ENCODE results near the gene COL9A1. TPM values are rescaled to one million over a fixed set of nuclear protein-coding genes. Genes with fewer than 3 reads are reported as not detected.

The COL9A1 gene
- total RNA-seq, 1 donor from 2014 or later, result 1.7 TPM

DNA sequence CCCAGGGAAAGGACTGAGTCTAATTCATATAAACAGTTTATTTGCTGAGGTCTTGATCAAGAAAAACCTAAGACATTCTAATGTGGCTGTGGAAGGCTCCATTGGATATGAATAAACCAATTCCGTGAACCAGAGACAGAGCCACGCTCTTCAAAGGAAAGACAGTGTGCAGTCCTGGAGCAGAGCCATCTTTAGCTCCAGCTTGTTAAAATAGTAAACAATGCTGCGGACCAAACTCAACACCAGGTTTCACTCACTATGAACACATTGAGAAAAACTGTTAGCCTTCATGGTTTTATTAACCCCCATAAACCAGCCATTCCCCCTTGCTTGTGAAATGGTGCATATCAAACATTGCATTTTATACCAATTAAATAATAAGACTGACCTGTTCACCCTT is 61.9 kb downstream of the COL9A1 start:
- Histone ChIP-seq H3K4me1 (peaks cover 6% of the 10 kb centered on the region), H3K27ac (no peak overlapping the region), H3K27me3 (no peaks in the 10 kb centered on the region), H3K9me3 (no peaks in the 10 kb centered on the region), H3K4me3 (no peak overlapping the region), H3K36me3 (no peaks in the 10 kb centered on the region)
- intact Hi-C loops (cut with DNase I), result no loop called here
- DNase-seq (ENCODE audit: extremely low spot score in 2 of 2), result no peak
- TF ChIP-seq POLR2AphosphoS5 (IDR thresholded peaks at IDR 0.05; ENCODE audit: insufficient read depth in 1 of 2, low read depth in 1 of 2), result no peak
- TF ChIP-seq POLR2A (IDR thresholded peaks at IDR 0.05), result no peak
- TF ChIP-seq, protein P1, sequence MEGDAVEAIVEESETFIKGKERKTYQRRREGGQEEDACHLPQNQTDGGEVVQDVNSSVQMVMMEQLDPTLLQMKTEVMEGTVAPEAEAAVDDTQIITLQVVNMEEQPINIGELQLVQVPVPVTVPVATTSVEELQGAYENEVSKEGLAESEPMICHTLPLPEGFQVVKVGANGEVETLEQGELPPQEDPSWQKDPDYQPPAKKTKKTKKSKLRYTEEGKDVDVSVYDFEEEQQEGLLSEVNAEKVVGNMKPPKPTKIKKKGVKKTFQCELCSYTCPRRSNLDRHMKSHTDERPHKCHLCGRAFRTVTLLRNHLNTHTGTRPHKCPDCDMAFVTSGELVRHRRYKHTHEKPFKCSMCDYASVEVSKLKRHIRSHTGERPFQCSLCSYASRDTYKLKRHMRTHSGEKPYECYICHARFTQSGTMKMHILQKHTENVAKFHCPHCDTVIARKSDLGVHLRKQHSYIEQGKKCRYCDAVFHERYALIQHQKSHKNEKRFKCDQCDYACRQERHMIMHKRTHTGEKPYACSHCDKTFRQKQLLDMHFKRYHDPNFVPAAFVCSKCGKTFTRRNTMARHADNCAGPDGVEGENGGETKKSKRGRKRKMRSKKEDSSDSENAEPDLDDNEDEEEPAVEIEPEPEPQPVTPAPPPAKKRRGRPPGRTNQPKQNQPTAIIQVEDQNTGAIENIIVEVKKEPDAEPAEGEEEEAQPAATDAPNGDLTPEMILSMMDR (IDR thresholded peaks at IDR 0.05), result no peak

DNA sequence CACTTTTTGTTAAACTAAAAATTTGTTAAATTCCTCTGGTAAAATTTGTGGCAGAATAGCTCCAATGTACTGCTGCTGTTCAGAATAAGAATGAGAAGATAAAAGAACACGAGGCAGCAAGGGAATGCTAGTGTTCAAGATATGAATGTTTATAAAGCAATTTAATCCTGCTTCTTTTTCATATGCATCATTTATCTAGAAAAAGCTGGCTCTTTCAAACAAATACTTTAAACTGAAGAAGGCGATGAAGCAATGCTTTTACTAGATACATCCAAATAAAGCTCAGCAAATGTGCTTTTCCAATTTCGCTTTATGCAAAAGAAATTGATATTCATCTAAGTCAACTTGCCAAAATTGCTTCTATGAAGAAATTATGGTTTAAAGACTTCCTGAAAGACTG is 66.5 kb downstream of the COL9A1 start:
- H3K4me3 ChIP-seq, result no peak overlapping the region
- H3K27me3 ChIP-seq, result no peaks in the 10 kb centered on the region
- TF ChIP-seq, protein P1 (IDR thresholded peaks at IDR 0.05), result no peak
- TF ChIP-seq POLR2AphosphoS5 (IDR thresholded peaks at IDR 0.05; ENCODE audit: insufficient read depth in 1 of 2, low read depth in 1 of 2) (no peak), POLR2A (IDR thresholded peaks at IDR 0.05) (no peak)
- no peak overlapping the region for H3K27ac ChIP-seq
- no peaks in the 10 kb centered on the region for H3K9me3 ChIP-seq
- intact Hi-C loops (cut with DNase I), result loop anchor here (1.0 kb wide), 1 partner anchor 46 kb away; no protein-coding TSS in a partner anchor
- DNase-seq (ENCODE audit: extremely low spot score in 2 of 2), result no peak
- H3K36me3 ChIP-seq, result no peaks in the 10 kb centered on the region
- no peaks in the 10 kb centered on the region for H3K4me1 ChIP-seq

DNA sequence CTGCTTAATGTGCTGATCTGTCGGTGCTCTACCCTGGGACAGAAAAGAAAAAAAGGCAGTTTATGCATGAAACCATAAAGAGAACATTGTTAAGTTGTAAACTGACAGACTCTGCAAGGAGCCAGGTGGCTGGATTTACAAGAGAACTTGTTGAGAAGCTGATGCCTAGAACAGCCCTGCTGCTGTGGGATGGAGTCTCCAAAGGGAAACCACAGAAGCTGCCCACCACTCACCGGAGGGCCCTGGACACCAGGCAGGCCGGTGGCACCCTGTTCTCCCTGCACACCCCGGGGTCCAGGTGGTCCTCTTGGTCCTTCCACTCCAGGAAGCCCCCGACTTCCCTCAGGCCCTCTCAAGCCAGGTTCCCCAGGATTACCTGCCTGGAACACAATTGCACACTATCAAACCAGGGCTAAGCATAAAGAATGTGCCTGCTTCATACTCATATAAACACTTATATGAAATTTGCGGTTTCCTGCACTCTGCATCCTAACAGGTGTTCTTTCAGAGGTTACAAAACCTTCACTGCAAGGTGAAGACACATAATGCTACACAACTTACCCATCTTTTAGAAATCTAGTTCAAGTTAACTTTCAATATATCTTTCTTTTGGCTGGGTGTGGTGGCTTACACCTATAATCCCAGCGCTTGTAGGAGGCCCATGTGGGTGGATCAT is 68.2 kb downstream of the COL9A1 start:
- Histone ChIP-seq H3K4me3 (no peak overlapping the region), H3K9me3 (no peaks in the 10 kb centered on the region), H3K36me3 (no peaks in the 10 kb centered on the region), H3K27me3 (no peaks in the 10 kb centered on the region), H3K4me1 (peaks cover 8% of the 10 kb centered on the region), H3K27ac (no peak overlapping the region)
- no peak for DNase-seq (ENCODE audit: extremely low spot score in 2 of 2)
- TF ChIP-seq, protein P1 (IDR thresholded peaks at IDR 0.05), result no peak
- no peak for TF ChIP-seq POLR2AphosphoS5 (IDR thresholded peaks at IDR 0.05; ENCODE audit: insufficient read depth in 1 of 2, low read depth in 1 of 2)
- TF ChIP-seq POLR2A (IDR thresholded peaks at IDR 0.05), result no peak
- intact Hi-C loops (cut with DNase I), result no loop called here

DNA sequence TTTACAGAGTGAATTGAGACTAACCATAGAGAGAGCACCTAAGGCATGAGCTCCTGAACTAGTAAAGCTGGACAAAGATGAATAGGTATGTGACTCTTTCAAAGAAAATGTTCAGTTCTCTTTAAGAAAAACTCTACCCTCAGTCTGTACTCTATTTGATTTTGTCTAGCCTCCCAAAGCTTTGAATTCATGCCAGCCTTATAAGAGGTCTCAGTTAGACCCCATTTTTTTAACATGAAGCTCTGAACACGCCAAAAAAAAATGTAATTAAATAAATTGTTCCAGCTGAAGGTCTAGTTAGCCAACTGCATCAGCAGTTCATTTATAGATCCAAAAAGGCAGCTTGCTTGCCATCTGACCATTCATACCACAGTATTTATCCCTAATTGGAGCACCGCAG is 71.6 kb downstream of the COL9A1 start:
- TF ChIP-seq, protein P1 (IDR thresholded peaks at IDR 0.05), result no peak
- TF ChIP-seq POLR2A (IDR thresholded peaks at IDR 0.05) (no peak), POLR2AphosphoS5 (IDR thresholded peaks at IDR 0.05; ENCODE audit: insufficient read depth in 1 of 2, low read depth in 1 of 2) (no peak)
- H3K27me3 ChIP-seq, result no peaks in the 10 kb centered on the region
- DNase-seq (ENCODE audit: extremely low spot score in 2 of 2), result no peak
- H3K27ac ChIP-seq, result no peak overlapping the region
- intact Hi-C loops (cut with DNase I), result no loop called here
- H3K36me3 ChIP-seq, result no peaks in the 10 kb centered on the region
- H3K4me3 ChIP-seq, result no peak overlapping the region
- H3K4me1 ChIP-seq, result peaks cover 8% of the 10 kb centered on the region
- H3K9me3 ChIP-seq, result no peaks in the 10 kb centered on the region

DNA sequence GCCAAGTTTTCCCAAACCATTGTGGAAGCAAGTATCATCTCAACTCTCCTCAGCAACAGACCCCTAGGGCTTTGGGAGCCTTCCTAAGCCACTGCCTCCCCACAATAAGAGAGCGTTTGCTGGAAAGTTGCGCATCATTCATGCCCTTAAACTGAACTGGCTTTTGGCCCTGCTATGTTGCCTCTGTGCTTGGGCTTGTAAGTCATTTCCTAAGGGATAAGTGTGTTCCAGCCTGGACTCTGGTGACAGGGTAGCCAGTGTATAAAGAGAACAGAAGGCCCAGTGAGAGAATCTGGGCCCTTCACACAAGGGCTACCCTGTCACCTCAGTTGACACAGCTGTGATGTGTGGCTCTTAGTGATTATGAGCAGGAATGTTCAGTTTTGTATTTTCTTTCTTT is 77.8 kb downstream of the COL9A1 start:
- H3K27me3 ChIP-seq, result no peaks in the 10 kb centered on the region
- H3K4me1 ChIP-seq, result peaks cover 5% of the 10 kb centered on the region
- DNase-seq (ENCODE audit: extremely low spot score in 2 of 2), result no peak
- TF ChIP-seq POLR2AphosphoS5 (IDR thresholded peaks at IDR 0.05; ENCODE audit: insufficient read depth in 1 of 2, low read depth in 1 of 2) (no peak), POLR2A (IDR thresholded peaks at IDR 0.05) (no peak)
- TF ChIP-seq, protein P1 (IDR thresholded peaks at IDR 0.05), result no peak
- no peak overlapping the region for H3K27ac ChIP-seq
- H3K9me3 ChIP-seq, result no peaks in the 10 kb centered on the region
- H3K4me3 ChIP-seq, result no peak overlapping the region
- intact Hi-C loops (cut with DNase I), result no loop called here
- H3K36me3 ChIP-seq, result no peaks in the 10 kb centered on the region
